Endothelial cell of umbilical vein (primary cell): ENCODE results near the gene LRRC43. TPM values are rescaled to one million over a fixed set of nuclear protein-coding genes. Genes with fewer than 3 reads are reported as not detected.

ENCODE experiments used
- BruUV-seq: library from RNA; stranded (reverse); fragments of 400-500 nt; replicated peaks from 2 replicates; lab custom pipeline; 2021; lab: Mats Ljungman, UMichigan
- CTCF ChIA-PET: fragments of 300-600, 350-600 bp; sonication (Branson Sonifier 250); formaldehyde crosslinking; loops from one replicate; lab custom pipeline; 2021; ENCODE audit warnings: antibody characterized with exemption, inconsistent platforms; lab: Charles Lee
- POLR2A ChIA-PET: fragments of 300-600, 350-600 bp; sonication (Branson Sonifier 250); formaldehyde crosslinking; loops from one replicate; lab custom pipeline; 2021; ENCODE audit warnings: antibody characterized with exemption, inconsistent platforms; lab: Charles Lee
- DNase-seq: peaks from one replicate; pipeline ENCODE4 v3.0.0-alpha.2; 2011; ENCODE audit warnings: low read depth, low spot score
- FAIRE-seq: peaks from 2 replicates; lab custom pipeline; 2011; peaks lifted over from hg19 to GRCh38; lab: Jason Lieb, UNC
- H2AFZ ChIP-seq: 2 replicates; pipeline ENCODE4 v1.6.0; 2012; ENCODE audit warnings: low read depth, low read length, control low read depth, inconsistent platforms
- H3K27ac ChIP-seq: 2 replicates; pipeline ENCODE4 v1.5.1; 2011; ENCODE audit warnings: low read depth, mild to moderate bottlenecking, control low read depth, low read length, moderate library complexity; ENCODE audit not compliant: insufficient read depth
- H3K27me3 ChIP-seq, 2 experiments: 2 replicates each; pipeline versions ENCODE4 v1.6.0 to v1.6.1; 2011; ENCODE audit warnings: low read length in 2 of 2, mixed read lengths in 1 of 2; ENCODE audit not compliant: control insufficient read depth in 2 of 2, insufficient read depth in 2 of 2
- H3K36me3 ChIP-seq, 2 experiments: 2 replicates in 1 of 2; 3 replicates in 1 of 2; pipeline ENCODE4 v1.5.1; 2011; ENCODE audit warnings: low read length in 2 of 2, mild to moderate bottlenecking in 1 of 2, moderate library complexity in 1 of 2; ENCODE audit not compliant: control insufficient read depth in 2 of 2, insufficient read depth in 2 of 2; ENCODE audit errors: extremely low read depth in 1 of 2
- H3K4me1 ChIP-seq: 3 replicates; pipeline ENCODE4 v1.5.1; 2011; ENCODE audit warnings: mild to moderate bottlenecking, low read length; ENCODE audit not compliant: control insufficient read depth, insufficient read depth; ENCODE audit errors: extremely low read depth
- H3K4me2 ChIP-seq: 2 replicates; pipeline ENCODE4 v1.6.1; 2011; ENCODE audit warnings: low read length, control low read depth, mixed read lengths; ENCODE audit not compliant: insufficient read depth
- H3K4me3 ChIP-seq, 3 experiments: fragments of 200-600 bp in 1 of 3; sonication (generic), shearing (Covaris generic) in 1 of 3; replicated peaks in 1 of 3; 2 replicates each; pipeline ENCODE4 v1.5.1; 2011 to 2016; ENCODE audit warnings: control low read depth in 3 of 3, low read length in 3 of 3, mild to moderate bottlenecking in 2 of 3, inconsistent platforms in 1 of 3, low read depth in 1 of 3, moderate library complexity in 1 of 3; ENCODE audit not compliant: insufficient read depth in 1 of 3
- H3K79me2 ChIP-seq: 2 replicates; pipeline ENCODE4 v1.6.0; 2012; ENCODE audit warnings: low read length, inconsistent platforms; ENCODE audit not compliant: control insufficient read depth, insufficient read depth
- H3K9ac ChIP-seq: replicated peaks from 2 replicates; pipeline ENCODE3; 2011; ENCODE audit warnings: low read length, control low read depth; ENCODE audit not compliant: insufficient read depth; ENCODE audit errors: extremely low read depth
- H3K9me1 ChIP-seq: replicated peaks from 3 replicates; pipeline ENCODE4 v1.6.0; 2011; ENCODE audit warnings: mild to moderate bottlenecking, low read length; ENCODE audit not compliant: control insufficient read depth, insufficient read depth; ENCODE audit errors: extremely low read depth
- H3K9me3 ChIP-seq: replicated peaks from 2 replicates; pipeline ENCODE4 v1.5.1; 2012; ENCODE audit warnings: low read length, inconsistent platforms; ENCODE audit not compliant: control insufficient read depth, insufficient read depth
- H4K20me1 ChIP-seq: replicated peaks from 2 replicates; pipeline ENCODE3; 2011; ENCODE audit warnings: mild to moderate bottlenecking, low read length; ENCODE audit not compliant: control insufficient read depth, insufficient read depth; ENCODE audit errors: extremely low read depth
- FOS ChIP-seq: IDR thresholded peaks from 2 replicates; pipeline ENCODE4 v1.6.1; 2011; ENCODE audit warnings: mild to moderate bottlenecking, low read length, moderate library complexity, borderline replicate concordance; ENCODE audit not compliant: insufficient read depth
- MYC ChIP-seq: IDR thresholded peaks from one replicate; pipeline ENCODE4 v1.6.1; 2011; ENCODE audit warnings: mild to moderate bottlenecking, low read depth, low read length
- POLR2A ChIP-seq: IDR thresholded peaks from 2 replicates; pipeline ENCODE4 v1.6.1; 2012; ENCODE audit warnings: low read depth, mild to moderate bottlenecking, control low read depth, low read length
- dilution Hi-C: fragments of 300-500 bp; cut with MboI; formaldehyde crosslinking; loops from one replicate; pipeline ENCODE4 v1.15.0; 2019; ENCODE audit warnings: low sequenced_read_pairs; ENCODE audit not compliant: extremely low pct_ligation_motif_present
- intact Hi-C: fragments of 100-400 bp; cut with micrococcal nuclease; formaldehyde crosslinking; loops from one replicate; pipeline ENCODE4 v1.10.0; 2022
- polyA plus RNA-seq, 4 experiments: library from polyadenylated mRNA; depleted of rRNA in 3 of 4; stranded (reverse) in 3 of 4; unstranded in 1 of 4; fragments of >200 nt; gene quantifications; 2 replicates each; pipeline versions ENCODE4 v1.2.1 to v1.2.3, GENCODE V29; 2011 to 2012; ENCODE audit warnings: missing spikeins in 1 of 4
- total RNA-seq: library from RNA; stranded (reverse); gene quantifications from 2 replicates; pipeline ENCODE4 v1.2.3, GENCODE V29; 2021
- TF ChIP-seq, protein P1 (sequence below), 2 donors: IDR thresholded peaks; 1 replicate in 1 of 2; 2 replicates in 1 of 2; pipeline ENCODE4 v1.5.1; 2011; ENCODE audit warnings: low read length in 2 of 2, mild to moderate bottlenecking in 2 of 2, moderate library complexity in 2 of 2, control low read depth in 1 of 2, inconsistent platforms in 1 of 2, low read depth in 1 of 2; ENCODE audit not compliant: insufficient read depth in 1 of 2; ENCODE audit errors: extremely low read depth in 1 of 2

Gene LRRC43
- total and polyA plus RNA-seq, 2 donors (not counting 3 experiments of a cell fraction or from before 2014, with no cell fraction given) = 3.1 to 3.4 TPM

DNA sequence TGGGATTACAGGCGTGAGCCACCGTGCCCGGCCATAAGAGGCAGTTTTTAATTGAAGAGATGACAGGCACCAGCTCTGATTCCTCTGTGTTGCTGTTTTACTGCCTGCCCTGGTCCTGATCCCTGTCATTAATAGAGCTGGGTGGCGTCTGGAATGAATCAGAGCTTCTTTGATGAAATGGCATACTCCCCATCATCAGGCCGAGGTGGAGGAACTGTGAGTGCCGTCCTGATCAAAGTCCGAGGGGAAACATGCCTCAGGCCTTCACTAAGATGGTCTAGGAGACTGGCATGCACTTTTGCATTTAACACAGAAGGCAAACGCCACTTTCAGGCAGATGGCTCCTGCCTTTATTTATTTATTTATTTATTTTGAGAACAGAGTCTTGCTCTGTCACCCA lies 43.0 kb upstream of the LRRC43 start:
- CTCF ChIA-PET = interaction anchor here (1.1 to 2.7 kb wide), 2 partner anchors 43 to 51 kb away, joined by 3 to 18 read pairs; partner anchors contain the start of gene LRRC43
- H3K4me1 ChIP-seq = no peaks in the 10 kb centered on the region
- dilution Hi-C loops = no loop called here
- no TSS peak for BruUV-seq
- H3K9me1 ChIP-seq = no peaks in the 10 kb centered on the region
- no peaks in the 10 kb centered on the region for H4K20me1 ChIP-seq
- no peaks in the 10 kb centered on the region for H3K27me3 ChIP-seq
- peaks cover 0 to 38% of the 10 kb centered on the region in 2 experiments for H3K36me3 ChIP-seq
- H3K79me2 ChIP-seq = no peaks in the 10 kb centered on the region
- H3K27ac ChIP-seq = no peak overlapping the region
- intact Hi-C loops = no loop called here
- H3K9ac ChIP-seq = no peak overlapping the region
- POLR2A ChIA-PET = no interaction called here
- no peak overlapping the region for H3K4me2 ChIP-seq
- H3K4me3 ChIP-seq = no peak overlapping the region
- H2AFZ ChIP-seq = no peak overlapping the region
- DNase-seq = no peak
- TF ChIP-seq, protein P1, sequence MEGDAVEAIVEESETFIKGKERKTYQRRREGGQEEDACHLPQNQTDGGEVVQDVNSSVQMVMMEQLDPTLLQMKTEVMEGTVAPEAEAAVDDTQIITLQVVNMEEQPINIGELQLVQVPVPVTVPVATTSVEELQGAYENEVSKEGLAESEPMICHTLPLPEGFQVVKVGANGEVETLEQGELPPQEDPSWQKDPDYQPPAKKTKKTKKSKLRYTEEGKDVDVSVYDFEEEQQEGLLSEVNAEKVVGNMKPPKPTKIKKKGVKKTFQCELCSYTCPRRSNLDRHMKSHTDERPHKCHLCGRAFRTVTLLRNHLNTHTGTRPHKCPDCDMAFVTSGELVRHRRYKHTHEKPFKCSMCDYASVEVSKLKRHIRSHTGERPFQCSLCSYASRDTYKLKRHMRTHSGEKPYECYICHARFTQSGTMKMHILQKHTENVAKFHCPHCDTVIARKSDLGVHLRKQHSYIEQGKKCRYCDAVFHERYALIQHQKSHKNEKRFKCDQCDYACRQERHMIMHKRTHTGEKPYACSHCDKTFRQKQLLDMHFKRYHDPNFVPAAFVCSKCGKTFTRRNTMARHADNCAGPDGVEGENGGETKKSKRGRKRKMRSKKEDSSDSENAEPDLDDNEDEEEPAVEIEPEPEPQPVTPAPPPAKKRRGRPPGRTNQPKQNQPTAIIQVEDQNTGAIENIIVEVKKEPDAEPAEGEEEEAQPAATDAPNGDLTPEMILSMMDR (IDR thresholded peaks at IDR 0.05; ENCODE audit: extremely low read depth in 1 of 2, insufficient read depth in 1 of 2, low read depth in 1 of 2, low read length in 2 of 2) = no peak
- TF ChIP-seq FOS (no peak), POLR2A (no peak)
- no peaks in the 10 kb centered on the region for H3K9me3 ChIP-seq
- no peak for FAIRE-seq

DNA sequence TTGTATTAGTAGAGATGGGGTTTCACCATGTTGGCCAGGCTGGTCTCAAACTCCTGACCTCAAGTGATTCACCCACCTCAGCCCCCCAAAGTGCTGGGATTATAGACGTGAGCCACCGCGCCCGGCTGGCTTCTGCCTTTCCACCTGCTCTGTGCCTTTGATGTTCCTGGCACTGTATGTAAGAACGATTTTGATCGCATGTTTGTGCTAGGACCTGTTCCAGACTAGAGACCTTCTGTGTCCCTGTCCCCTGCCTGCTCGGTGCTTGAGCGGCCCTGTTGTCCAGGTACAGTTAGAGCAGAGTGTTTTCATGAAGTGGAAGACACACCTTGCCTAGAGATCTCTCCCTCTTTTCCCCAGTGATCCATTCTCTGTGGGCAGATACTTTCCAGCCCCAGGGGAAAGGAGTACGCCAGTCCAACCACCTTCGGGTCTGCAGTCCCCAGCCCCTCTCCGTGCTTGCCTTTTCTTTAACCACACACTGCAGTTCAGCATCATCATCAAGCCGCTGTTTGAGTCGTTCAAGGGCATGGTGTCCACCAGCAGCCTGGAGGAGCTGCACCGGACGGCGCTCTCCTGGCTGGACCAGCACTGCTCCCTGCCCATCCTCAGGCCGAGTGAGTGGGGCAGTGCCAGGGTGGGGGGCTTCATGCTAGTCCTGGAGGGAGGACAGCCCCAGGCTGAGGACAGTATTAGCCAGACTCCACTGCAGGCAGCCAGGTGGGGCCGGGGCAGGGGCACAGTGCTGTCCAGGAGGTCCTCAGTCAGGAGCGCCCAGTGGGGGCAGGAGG lies 42.3 kb upstream of the LRRC43 start:
- Histone ChIP-seq H3K9me1 (no peaks in the 10 kb centered on the region), H3K79me2 (no peaks in the 10 kb centered on the region), H3K4me2 (no peak overlapping the region), H2AFZ (no peak overlapping the region), H3K9me3 (no peaks in the 10 kb centered on the region), H3K36me3 (peaks cover 0 to 31% of the 10 kb centered on the region in 2 experiments), H3K4me1 (no peaks in the 10 kb centered on the region), H3K27ac (no peak overlapping the region), H4K20me1 (no peaks in the 10 kb centered on the region), H3K9ac (no peak overlapping the region), H3K4me3 (no peak overlapping the region), H3K27me3 (no peaks in the 10 kb centered on the region)
- dilution Hi-C loops = no loop called here
- FAIRE-seq (no peak), DNase-seq (no peak)
- intact Hi-C loops = no loop called here
- no peak for TF ChIP-seq MYC
- no peak for TF ChIP-seq FOS
- no peak for TF ChIP-seq POLR2A
- no TSS peak for BruUV-seq
- POLR2A ChIA-PET = no interaction called here
- CTCF ChIA-PET = interaction anchor here (0.8 to 1.1 kb wide), 2 partner anchors 42 to 50 kb away, joined by 3 read pairs; partner anchors contain the start of gene LRRC43
